IMR-90 (cell line): ENCODE results near the gene SPPL2B. TPM values are rescaled to one million over a fixed set of nuclear protein-coding genes. Genes with fewer than 3 reads are reported as not detected.

Experiments
- ATAC-seq: fragments of 200-7000 bp; cut with Tn5 transposase; 2 replicates; pipeline ENCODE4 v1.9.1; 2020; ENCODE audit warnings: low read depth, mild to moderate bottlenecking, moderate library complexity
- BruUV-seq: library from RNA; stranded (reverse); fragments of 400-500 nt; replicated peaks from 2 replicates; lab custom pipeline; 2021; lab: Mats Ljungman, UMichigan
- CTCF ChIA-PET: fragments of 300-600 bp; formaldehyde crosslinking; extraction: SDS; loops from one replicate; lab custom pipeline; 2021; ENCODE audit warnings: antibody characterized with exemption; lab: Yijun Ruan, JAX
- POLR2A ChIA-PET: fragments of 300-600 bp; sonication (Branson Sonifier 250); formaldehyde crosslinking; loops from one replicate; lab custom pipeline; 2022; ENCODE audit warnings: antibody characterized with exemption; ENCODE audit not compliant: unreplicated experiment; lab: Charles Lee
- DNase-seq: peaks from one replicate; pipeline ENCODE4 v3.0.0; 2013
- H2AFZ ChIP-seq: replicated peaks from 2 replicates; pipeline ENCODE3; 2013; ENCODE audit warnings: low read length, mild to moderate bottlenecking; ENCODE audit not compliant: poor library complexity
- H2AK5ac ChIP-seq: 2 replicates; pipeline ENCODE4 v1.6.1; 2013; ENCODE audit warnings: low read depth, low read length, inconsistent platforms
- H2AK9ac ChIP-seq: replicated peaks from 2 replicates; pipeline ENCODE3; 2013; ENCODE audit warnings: mild to moderate bottlenecking, low read depth, low read length, moderate library complexity; ENCODE audit not compliant: poor library complexity
- H2BK120ac ChIP-seq: 2 replicates; pipeline ENCODE4 v1.6.1; 2013; ENCODE audit warnings: low read depth, low read length, inconsistent platforms
- H2BK15ac ChIP-seq: 3 replicates; pipeline ENCODE4 v1.6.1; 2013; ENCODE audit warnings: low read depth, low read length, inconsistent platforms
- H2BK20ac ChIP-seq: 2 replicates; pipeline ENCODE4 v1.6.1; 2013; ENCODE audit warnings: low read depth, mild to moderate bottlenecking, inconsistent platforms, low read length, moderate library complexity
- H2BK5ac ChIP-seq: 2 replicates; pipeline ENCODE4 v1.6.1; 2013; ENCODE audit warnings: mild to moderate bottlenecking, low read depth, low read length, inconsistent platforms; ENCODE audit not compliant: poor library complexity, severe bottlenecking
- H3K14ac ChIP-seq: replicated peaks from 2 replicates; pipeline ENCODE4 v1.6.1; 2013; ENCODE audit warnings: low read depth, low read length, inconsistent platforms
- H3K18ac ChIP-seq: 2 replicates; pipeline ENCODE4 v1.6.1; 2013; ENCODE audit warnings: low read depth, low read length, control low read depth
- H3K23ac ChIP-seq: 2 replicates; pipeline ENCODE4 v1.6.1; 2013; ENCODE audit warnings: low read depth, low read length, inconsistent platforms
- H3K27ac ChIP-seq: 2 replicates; pipeline ENCODE4 v1.5.1; 2013; ENCODE audit warnings: mild to moderate bottlenecking, control low read depth, low read length; ENCODE audit not compliant: insufficient read depth
- H3K27me3 ChIP-seq: 2 replicates; pipeline ENCODE4 v1.6.1; 2013; ENCODE audit warnings: low read length; ENCODE audit not compliant: control insufficient read depth, insufficient read depth
- H3K36me3 ChIP-seq: 2 replicates; pipeline ENCODE4 v1.6.1; 2013; ENCODE audit warnings: low read length, mixed read lengths; ENCODE audit not compliant: control insufficient read depth, insufficient read depth
- H3K4ac ChIP-seq: 2 replicates; pipeline ENCODE4 v1.6.1; 2013; ENCODE audit warnings: low read depth, low read length, inconsistent platforms
- H3K4me1 ChIP-seq: 2 replicates; pipeline ENCODE4 v1.6.1; 2013; ENCODE audit warnings: low read length, mixed read lengths; ENCODE audit not compliant: control insufficient read depth, insufficient read depth
- H3K4me2 ChIP-seq: 2 replicates; pipeline ENCODE4 v1.6.1; 2013; ENCODE audit warnings: low read depth, mild to moderate bottlenecking, control low read depth, low read length, moderate library complexity
- H3K4me3 ChIP-seq: 2 replicates; pipeline ENCODE4 v1.5.1; 2013; ENCODE audit warnings: low read depth, mild to moderate bottlenecking, control low read depth, low read length, moderate library complexity; ENCODE audit not compliant: insufficient read depth
- H3K56ac ChIP-seq: 2 replicates; pipeline ENCODE4 v1.6.1; 2013; ENCODE audit warnings: low read length, inconsistent platforms; ENCODE audit not compliant: insufficient read depth; ENCODE audit errors: extremely low read depth
- H3K79me1 ChIP-seq, 2 experiments: 2 replicates each; pipeline ENCODE4 v1.6.1; 2013; ENCODE audit warnings: low read length in 2 of 2, inconsistent platforms in 1 of 2, low read depth in 1 of 2
- H3K9ac ChIP-seq: 2 replicates; pipeline ENCODE4 v1.6.1; 2013; ENCODE audit warnings: low read depth, low read length, control low read depth
- H3K9me1 ChIP-seq: 2 replicates; pipeline ENCODE4 v1.6.1; 2013; ENCODE audit warnings: low read length, inconsistent platforms; ENCODE audit not compliant: insufficient read depth
- H3K9me3 ChIP-seq: 2 replicates; pipeline ENCODE4 v1.6.1; 2013; ENCODE audit warnings: low read length; ENCODE audit not compliant: control insufficient read depth, insufficient read depth
- H4K20me1 ChIP-seq: 2 replicates; pipeline ENCODE4 v1.6.1; 2013; ENCODE audit warnings: low read length, inconsistent platforms; ENCODE audit not compliant: insufficient read depth
- H4K5ac ChIP-seq: 2 replicates; pipeline ENCODE4 v1.6.1; 2013; ENCODE audit warnings: mild to moderate bottlenecking, low read depth, low read length, control low read depth
- H4K8ac ChIP-seq, 2 experiments: 2 replicates each; pipeline ENCODE4 v1.6.1; 2013; ENCODE audit warnings: low read depth in 2 of 2, low read length in 2 of 2, control low read depth in 1 of 2, inconsistent platforms in 1 of 2
- H4K91ac ChIP-seq: 2 replicates; pipeline ENCODE4 v1.6.1; 2013; ENCODE audit warnings: low read depth, low read length, inconsistent platforms; ENCODE audit not compliant: insufficient read depth
- CHD1 ChIP-seq: IDR thresholded peaks from 2 replicates; pipeline ENCODE4 v1.6.1; 2012; ENCODE audit warnings: low read depth, low read length, improper control_type of control experiment
- CTCF ChIP-seq: conservative IDR thresholded peaks from 2 replicates; pipeline ENCODE4 v1.5.1; 2012; ENCODE audit warnings: mild to moderate bottlenecking, low read depth, low read length, improper control_type of control experiment
- ELK1 ChIP-seq: fragments of 150-350 bp; IDR thresholded peaks from 2 replicates; pipeline ENCODE4 v1.6.1; 2016; ENCODE audit warnings: low read depth, mild to moderate bottlenecking, low read length, moderate library complexity, borderline replicate concordance
- MAZ ChIP-seq: IDR thresholded peaks from 2 replicates; pipeline ENCODE4 v1.6.1; 2012; ENCODE audit warnings: low read depth, mild to moderate bottlenecking, low read length, improper control_type of control experiment, moderate library complexity, borderline replicate concordance
- MXI1 ChIP-seq: IDR thresholded peaks from 2 replicates; pipeline ENCODE4 v1.6.1; 2012; ENCODE audit warnings: low read depth, mild to moderate bottlenecking, low read length, moderate library complexity, borderline replicate concordance
- RAD21 ChIP-seq: IDR thresholded peaks from 2 replicates; pipeline ENCODE4 v1.6.1; 2012; ENCODE audit warnings: low read length, improper control_type of control experiment
- RCOR1 ChIP-seq: IDR thresholded peaks from 2 replicates; pipeline ENCODE4 v1.6.1; 2012; ENCODE audit warnings: mild to moderate bottlenecking, low read length, improper control_type of control experiment; ENCODE audit not compliant: insufficient replicate concordance
- SMC3 ChIP-seq: fragments of 150-350 bp; IDR thresholded peaks from 2 replicates; pipeline ENCODE4 v1.6.1; 2016; ENCODE audit warnings: low read depth, mild to moderate bottlenecking, antibody characterized with exemption, low read length, moderate library complexity
- WGBS, 2 experiments: methylation state at CpG; one replicate each; pipeline versions ENCODE4 v1.1.5 to v1.1.7; 2013; ENCODE audit warnings: missing lambda C conversion rate in 2 of 2; ENCODE audit not compliant: insufficient read length in 1 of 2; ENCODE audit errors: extremely low coverage in 2 of 2; 5-methylcytosine and 5-hydroxymethylcytosine counted together
- dilution Hi-C: fragments of 300-500 bp; cut with HindIII; formaldehyde crosslinking; loops from one replicate; pipeline ENCODE4 v1.14.3; 2018; ENCODE audit warnings: low sequenced_read_pairs; ENCODE audit not compliant: unreplicated experiment
- in situ Hi-C: fragments of 300-500 bp; cut with MboI; formaldehyde crosslinking; loops from 3 replicates; pipeline ENCODE4 v1.14.3; 2019; ENCODE audit warnings: low sequenced_read_pairs, inconsistent platforms, mixed read lengths
- intact Hi-C: fragments of 100-400 bp; cut with micrococcal nuclease; formaldehyde crosslinking; loops from 2 replicates; pipeline ENCODE4 v1.10.0; 2022
- polyA plus RNA-seq, 3 experiments: library from polyadenylated mRNA; depleted of rRNA; stranded (reverse); fragments of >200 nt; gene quantifications; 2 replicates each; pipeline ENCODE4 v1.2.3, GENCODE V29; 2012; ENCODE audit warnings: low replicate concordance in 1 of 3
- total RNA-seq: library from RNA; depleted of rRNA; stranded (reverse); fragments of >200 nt; gene quantifications from 2 replicates; pipeline ENCODE4 v1.2.3, GENCODE V29; 2012

SPPL2B gene
- total and polyA plus RNA-seq, 2 of the 4 experiments (the other 2 are of a cell fraction): 3.4 to 45.7 TPM

GRCh38 chr19:2350656-2351055, 22.2 kb downstream of the SPPL2B start:
- no peak for DNase-seq

More at GRCh38 chr19:2350656-2351055, 22.2 kb downstream of the SPPL2B start:
- Histone ChIP-seq H3K4me1 (no peaks in the 10 kb centered on the region), H3K36me3 (peaks cover 43% of the 10 kb centered on the region), H2AK5ac (no peak overlapping the region), H2BK20ac (no peak overlapping the region), H3K27me3 (no peaks in the 10 kb centered on the region), H3K9me1 (no peaks in the 10 kb centered on the region), H2AK9ac (no peak overlapping the region), H3K18ac (no peak overlapping the region), H3K4me3 (no peak overlapping the region), H2BK15ac (no peak overlapping the region), H2BK5ac (no peak overlapping the region), H3K23ac (no peak overlapping the region), H4K8ac (no peak overlapping the region), H3K4ac (no peak overlapping the region), H3K56ac (no peak overlapping the region), H4K5ac (no peak overlapping the region), H2BK120ac (no peak overlapping the region), H4K20me1 (no peaks in the 10 kb centered on the region), H3K9me3 (no peaks in the 10 kb centered on the region), H3K4me2 (no peak overlapping the region), H3K14ac (no peak overlapping the region), H4K91ac (no peak overlapping the region), H3K79me1 (no peaks in the 10 kb centered on the region), H2AFZ (no peak overlapping the region), H3K27ac (no peak overlapping the region), H3K9ac (no peak overlapping the region)
- POLR2A ChIA-PET: no interaction called here
- CTCF ChIA-PET: no interaction called here
- in situ Hi-C loops: no loop called here
- 93% methylated on average over 16 of the region's 16 CpGs; no CpG with 5 or more reads in 1 of the 2 experiments for WGBS, 2 experiments
- intact Hi-C loops: no loop called here
- no TSS peak for BruUV-seq
- dilution Hi-C loops: no loop called here
- TF ChIP-seq RCOR1: no peak
- TF ChIP-seq MAZ: no peak
- no peak for TF ChIP-seq CTCF
- no peak for TF ChIP-seq MXI1
- TF ChIP-seq CHD1: no peak
- TF ChIP-seq RAD21: no peak
- TF ChIP-seq ELK1: no peak
- TF ChIP-seq SMC3: no peak
- ATAC-seq: no peak
